HepG2 (cell line): Measurements from ENCODE around the gene NEURL4. TPM values are rescaled to one million over a fixed set of nuclear protein-coding genes. Genes with fewer than 3 reads are reported as not detected.

ENCODE experiments used
- BCL6 ChIP-seq: IDR thresholded peaks from 2 replicates; pipeline ENCODE4 v1.6.1; 2016; ENCODE audit warnings: missing genetic modification reagents, missing compliant biosample characterization
- CENPT ChIP-seq: sonication (generic); formaldehyde crosslinking; IDR thresholded peaks from 2 replicates; pipeline ENCODE4 v1.8.0; 2022; ENCODE audit warnings: low read depth, mild to moderate bottlenecking, moderate library complexity, missing genetic modification reagents
- DNMT1 ChIP-seq: sonication (generic); formaldehyde crosslinking; IDR thresholded peaks from 2 replicates; pipeline ENCODE4 v1.5.1; 2020; ENCODE audit warnings: mild to moderate bottlenecking, missing genetic modification reagents
- ELF1 ChIP-seq: sonication (generic); formaldehyde crosslinking; IDR thresholded peaks from 2 replicates; pipeline ENCODE4 v1.4.0; 2020; ENCODE audit warnings: missing genetic modification reagents
- FOXP4 ChIP-seq: sonication (generic); formaldehyde crosslinking; IDR thresholded peaks from 2 replicates; pipeline ENCODE4 v1.4.0; 2020; ENCODE audit warnings: missing genetic modification reagents
- HDAC6 ChIP-seq: fragments of 200-600 bp; sonication (generic); IDR thresholded peaks from 2 replicates; pipeline ENCODE4 v1.7.0; 2017; ENCODE audit warnings: mild to moderate bottlenecking, antibody characterized with exemption, low read length, low read depth
- HOXA5 ChIP-seq: sonication (generic); formaldehyde crosslinking; IDR thresholded peaks from 2 replicates; pipeline ENCODE4 v1.4.0; 2020; ENCODE audit warnings: missing genetic modification reagents
- ISX ChIP-seq: sonication (generic); formaldehyde crosslinking; conservative IDR thresholded peaks from 2 replicates; pipeline ENCODE4 v1.5.0; 2020; ENCODE audit warnings: missing genetic modification reagents
- MAF1 ChIP-seq: sonication (generic); formaldehyde crosslinking; IDR thresholded peaks from 2 replicates; pipeline ENCODE4 v1.5.0; 2020; ENCODE audit warnings: missing genetic modification reagents, borderline replicate concordance
- MED13 ChIP-seq: sonication (generic); formaldehyde crosslinking; IDR thresholded peaks from 2 replicates; pipeline ENCODE4 v1.5.0; 2020; ENCODE audit warnings: missing genetic modification reagents
- NFATC3 ChIP-seq: sonication (generic); formaldehyde crosslinking; IDR thresholded peaks from 2 replicates; pipeline ENCODE4 v1.5.1; 2020; ENCODE audit warnings: mild to moderate bottlenecking, missing genetic modification reagents
- NPAS2 ChIP-seq: sonication (generic); formaldehyde crosslinking; IDR thresholded peaks from 2 replicates; pipeline ENCODE4 v1.8.0; 2022; ENCODE audit warnings: mild to moderate bottlenecking, missing genetic modification reagents, borderline replicate concordance
- PHB2 ChIP-seq: fragments of 450-650 bp; IDR thresholded peaks from 2 replicates; pipeline ENCODE4 v1.6.1; 2018; ENCODE audit not compliant: partially characterized antibody
- TGIF2 ChIP-seq: IDR thresholded peaks from 2 replicates; pipeline ENCODE4 v1.6.1; 2016; ENCODE audit warnings: control low read depth, missing compliant biosample characterization
- XBP1 ChIP-seq: sonication (generic); formaldehyde crosslinking; IDR thresholded peaks from 2 replicates; pipeline ENCODE4 v1.5.0; 2020; ENCODE audit warnings: missing genetic modification reagents
- ZFX ChIP-seq: sonication (generic); formaldehyde crosslinking; IDR thresholded peaks from 2 replicates; pipeline ENCODE4 v1.4.0; 2020; ENCODE audit warnings: mild to moderate bottlenecking, low read depth, missing genetic modification reagents, moderate library complexity
- ZHX2 ChIP-seq, 2 experiments: sonication (generic) in 1 of 2; formaldehyde crosslinking in 1 of 2; IDR thresholded peaks; 2 replicates each; pipeline versions ENCODE4 v1.6.1 to v1.9.0; 2014 to 2022; ENCODE audit warnings: antibody characterized with exemption in 1 of 2, borderline replicate concordance in 1 of 2, inconsistent platforms in 1 of 2, low read depth in 1 of 2, missing genetic modification reagents in 1 of 2
- ZNF10 ChIP-seq: sonication (generic); formaldehyde crosslinking; IDR thresholded peaks from 2 replicates; pipeline ENCODE4 v1.4.0; 2020; ENCODE audit warnings: mild to moderate bottlenecking, low read depth, missing genetic modification reagents, borderline replicate concordance
- ZNF570 ChIP-seq: sonication (generic); formaldehyde crosslinking; IDR thresholded peaks from 2 replicates; pipeline ENCODE4 v1.4.0; 2020; ENCODE audit warnings: mild to moderate bottlenecking, missing genetic modification reagents, borderline replicate concordance
- ZNF777 ChIP-seq: sonication (generic); formaldehyde crosslinking; IDR thresholded peaks from 2 replicates; pipeline ENCODE4 v1.4.0; 2020; ENCODE audit warnings: missing genetic modification reagents
- polyA plus RNA-seq, 8 experiments: library from polyadenylated mRNA; depleted of rRNA in 3 of 8; stranded (reverse) in 7 of 8; unstranded in 1 of 8; fragments of >200 nt; fragmentation: Illumina TruSeq in 4 of 8; extraction: Trizol in 4 of 8; gene quantifications; 2 replicates each; pipeline versions ENCODE4 v1.2.1 to v1.2.3, GENCODE V29; 2011 to 2016; ENCODE audit warnings: low read depth in 4 of 8, missing spikeins in 1 of 8, mixed read lengths in 1 of 8; ENCODE audit not compliant: insufficient read depth in 1 of 8
- total RNA-seq, 5 experiments: library from RNA; depleted of rRNA; stranded (reverse); fragments of >200 nt; fragmentation: Illumina TruSeq; extraction: Trizol; gene quantifications; 2 replicates each; pipeline ENCODE4 v1.2.3, GENCODE V29; 2016; ENCODE audit warnings: low read depth in 1 of 5
- TF ChIP-seq, protein P1 (sequence below), 2 experiments: fragments of 450-650 bp in 1 of 2; sonication (generic) in 1 of 2; formaldehyde crosslinking; IDR thresholded peaks; 2 replicates each; pipeline versions ENCODE4 v1.5.0 to v1.8.0; 2020 to 2022; ENCODE audit warnings: mild to moderate bottlenecking in 1 of 2, missing genetic modification reagents in 1 of 2

NEURL4 gene
- total and polyA plus RNA-seq, 2 of the 13 experiments (the other 11 are each of a cell fraction or from before 2014, with no cell fraction given) = 14.8 to 15.7 TPM

DNA sequence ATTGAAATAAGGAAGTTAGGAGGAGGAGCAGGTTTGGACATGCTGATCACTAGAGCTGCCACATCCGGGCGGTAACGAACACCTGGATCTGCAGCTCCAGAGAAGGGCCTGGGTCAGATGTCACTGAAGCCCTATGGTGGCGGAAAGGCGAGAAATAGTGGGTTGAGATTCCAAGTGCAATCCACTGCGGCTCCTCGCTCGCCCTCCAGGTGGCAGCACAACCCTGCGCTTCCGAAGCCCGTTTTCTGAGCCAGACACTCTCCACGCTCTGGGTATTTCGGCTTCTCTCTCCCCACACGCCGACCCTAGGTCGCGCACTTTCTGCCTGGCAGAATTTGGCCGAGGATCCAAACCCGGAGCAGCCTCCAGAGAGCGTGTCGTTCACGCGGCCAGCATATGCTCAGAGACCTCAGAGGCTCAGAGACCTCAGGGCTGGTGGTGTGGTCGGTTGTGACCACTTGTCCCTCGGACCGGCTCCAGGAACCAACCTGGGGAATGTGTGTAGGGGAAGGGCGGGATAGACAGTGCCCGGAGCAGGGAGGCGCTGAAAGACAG lies 48.5 kb downstream of the NEURL4 start (continued):
- TF ChIP-seq ZHX2 (IDR thresholded peaks at IDR 0.05; ENCODE audit: low read depth) (no peak), ZHX2 (CRISPR knock-in tag; IDR thresholded peaks at IDR 0.05; ENCODE audit: borderline replicate concordance) (no peak), ZNF570 (CRISPR knock-in tag) (no peak), ZNF10 (CRISPR knock-in tag) (no peak), FOXP4 (CRISPR knock-in tag) (no peak), HDAC6 (no peak), MAF1 (CRISPR knock-in tag) (no peak), XBP1 (CRISPR knock-in tag) (no peak), HOXA5 (CRISPR knock-in tag) (no peak), DNMT1 (CRISPR knock-in tag) (no peak), BCL6 (CRISPR knock-in tag) (0 out of 2 replicates have a peak, but pooled peaks have one; percentile 7), PHB2 (no peak), NPAS2 (CRISPR knock-in tag) (no peak), ISX (no peak), MED13 (CRISPR knock-in tag) (no peak), ZNF777 (CRISPR knock-in tag) (no peak), TGIF2 (peak; percentile 77; the same call in 1 of the 2 replicates), NFATC3 (CRISPR knock-in tag) (peak; percentile 85; the same call in 1 of the 2 replicates), CENPT (CRISPR knock-in tag) (no peak), ZFX (CRISPR knock-in tag) (no peak; the same call in 1 of the 2 replicates), ELF1 (CRISPR knock-in tag) (peak; percentile 36; the same call in 1 of the 2 replicates)
- TF ChIP-seq, protein P1, sequence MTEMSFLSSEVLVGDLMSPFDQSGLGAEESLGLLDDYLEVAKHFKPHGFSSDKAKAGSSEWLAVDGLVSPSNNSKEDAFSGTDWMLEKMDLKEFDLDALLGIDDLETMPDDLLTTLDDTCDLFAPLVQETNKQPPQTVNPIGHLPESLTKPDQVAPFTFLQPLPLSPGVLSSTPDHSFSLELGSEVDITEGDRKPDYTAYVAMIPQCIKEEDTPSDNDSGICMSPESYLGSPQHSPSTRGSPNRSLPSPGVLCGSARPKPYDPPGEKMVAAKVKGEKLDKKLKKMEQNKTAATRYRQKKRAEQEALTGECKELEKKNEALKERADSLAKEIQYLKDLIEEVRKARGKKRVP (CRISPR knock-in tag; IDR thresholded peaks at IDR 0.05) = peak in 1 of 2 experiments; percentile 73; a peak in 2 of 4 replicates
